ENCODE measurements around the gene PAX1.

Gene PAX1

DNA sequence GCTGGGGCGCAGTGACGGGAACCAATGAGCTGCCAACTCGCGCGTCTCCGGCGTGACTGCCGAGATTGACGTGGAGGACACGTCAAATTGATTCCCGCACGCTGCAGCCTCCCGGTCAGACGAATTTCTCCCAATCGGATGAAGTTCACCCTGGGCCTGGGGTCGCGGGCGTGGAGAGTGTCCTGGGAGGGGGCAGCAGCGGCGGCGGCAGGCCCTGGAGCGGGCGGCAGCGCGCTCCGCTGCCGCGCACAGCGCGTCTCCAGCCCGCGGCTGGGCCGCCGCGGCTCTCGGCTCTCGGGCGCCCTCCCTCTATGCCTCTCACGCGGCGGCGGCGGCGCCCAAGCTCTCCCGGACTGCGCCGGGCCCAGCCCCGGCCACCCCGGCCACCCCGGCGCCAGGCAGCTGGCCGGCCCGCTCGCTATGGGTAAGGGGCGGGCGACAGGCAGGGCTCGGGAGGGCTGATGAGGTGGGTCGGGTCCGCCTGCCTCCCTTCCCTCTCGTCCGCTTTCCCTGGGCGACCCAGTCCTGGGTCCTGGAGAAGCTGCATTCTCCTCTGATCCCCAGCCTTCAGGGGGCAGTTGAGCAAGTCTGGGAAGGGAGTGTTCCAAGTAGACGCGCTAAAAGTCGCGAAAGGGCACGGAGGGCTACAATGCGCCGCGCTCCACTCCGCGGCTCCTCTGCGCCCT, at the start of gene PAX1:
Gene PAX1 (plus strand): TSS at position 90 of the 686 bp plus-strand sequence. CDS start 49 bp downstream, at position 139.
- DNase-seq (ENCODE audit: low read depth in 3 of 3) = no peak

DNA sequence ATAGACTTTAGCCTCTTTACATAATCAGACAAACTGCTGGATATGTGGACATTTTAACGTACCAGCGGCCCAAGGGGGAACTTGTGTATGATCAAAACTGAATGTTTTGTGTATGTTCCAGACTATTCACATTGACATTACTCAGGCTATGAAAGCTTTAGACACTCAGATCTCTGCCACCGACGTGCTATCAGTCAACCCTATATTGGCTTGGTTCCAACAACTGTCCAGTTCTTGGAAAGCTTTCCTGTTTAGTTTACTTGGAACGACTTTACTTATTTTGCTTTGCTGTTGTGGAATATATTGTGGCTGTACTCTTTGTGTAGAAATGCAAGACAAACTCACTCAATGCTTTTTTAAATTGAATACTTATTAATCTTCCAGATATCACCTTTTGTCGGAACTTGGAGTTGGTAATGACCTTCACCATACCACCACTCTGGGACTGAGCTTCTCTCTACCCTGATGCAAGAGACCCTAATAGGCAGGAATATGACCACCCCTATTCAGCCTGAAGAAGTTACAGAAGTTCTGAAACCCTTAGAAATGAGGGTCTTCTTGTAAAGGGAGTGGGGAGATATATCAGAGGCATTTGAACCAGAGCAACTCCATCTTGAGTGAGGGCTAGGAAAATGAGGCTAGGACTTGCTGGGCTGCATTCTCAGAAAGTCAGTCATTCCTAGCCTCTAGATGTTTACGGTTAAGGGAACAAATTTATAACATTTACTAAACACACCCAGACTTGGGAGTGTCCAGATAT, 49.0 kb upstream of the PAX1 start:
- no peak for DNase-seq (ENCODE audit: low read depth in 3 of 3)

GRCh38 chr20:21661488-21662055, 43.9 kb upstream of the PAX1 start:
- DNase-seq (ENCODE audit: low read depth in 3 of 3) = no peak

GRCh38 chr20:21663465-21663864, 42.0 kb upstream of the PAX1 start:
- DNase-seq (ENCODE audit: low read depth in 3 of 3) = no peak

DNA sequence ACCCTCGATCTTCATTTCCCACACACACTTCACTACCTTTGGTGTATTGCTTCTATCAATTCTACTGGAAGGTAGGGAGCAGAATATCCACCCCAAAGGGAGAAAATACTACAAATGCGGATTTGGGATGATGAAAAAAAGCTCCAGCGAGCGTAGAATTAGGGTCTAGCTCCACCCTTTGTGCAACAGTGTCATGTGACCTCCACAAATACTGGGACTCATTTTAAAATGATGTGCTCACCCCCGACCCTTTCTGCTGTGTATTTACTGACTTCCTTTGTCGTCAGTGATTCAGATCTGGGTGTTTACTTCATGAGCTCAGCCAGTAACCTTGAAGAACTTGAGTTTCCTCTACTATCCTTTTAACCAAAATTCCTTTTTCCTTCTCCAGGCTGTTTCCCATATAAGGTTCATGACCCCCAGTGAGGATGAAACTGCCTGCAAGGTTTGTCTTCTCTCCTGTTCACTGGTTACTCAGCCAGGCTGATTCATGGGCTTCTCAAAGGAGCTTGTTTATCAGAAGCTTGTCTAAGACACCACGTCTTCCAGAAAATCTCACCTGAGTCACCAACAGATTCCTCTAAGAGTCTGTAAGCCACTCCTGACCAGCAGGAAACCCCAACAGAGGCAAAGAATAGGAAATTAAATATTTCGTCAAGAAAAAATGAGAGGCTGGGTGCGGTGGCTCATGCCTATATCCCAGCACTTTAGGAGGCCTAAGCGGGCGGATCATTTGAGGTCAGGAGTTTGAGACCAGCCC, 39.6 kb upstream of the PAX1 start:
- no peak for DNase-seq (ENCODE audit: low read depth in 3 of 3)

DNA sequence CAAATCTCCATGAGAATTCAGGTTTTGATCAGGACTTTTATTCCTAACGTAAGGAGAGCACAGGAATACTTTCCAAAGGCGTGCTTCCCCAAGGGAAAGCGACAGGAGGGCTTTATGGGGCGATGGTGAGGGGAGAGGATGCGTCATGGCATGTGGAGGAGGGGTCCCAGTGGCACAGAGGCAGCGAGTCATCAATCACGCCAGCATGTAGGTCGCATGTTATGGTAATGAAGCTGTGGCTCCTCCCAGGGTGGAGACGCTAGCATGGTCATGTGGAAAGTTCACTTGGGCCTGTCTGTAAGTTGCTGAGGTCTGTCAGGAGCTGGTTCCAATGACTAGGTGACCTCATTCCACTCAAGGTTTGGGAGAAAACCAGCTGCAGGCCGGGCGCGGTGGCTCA, 35.3 kb upstream of the PAX1 start:
- DNase-seq (ENCODE audit: low read depth in 3 of 3) = no peak

DNA sequence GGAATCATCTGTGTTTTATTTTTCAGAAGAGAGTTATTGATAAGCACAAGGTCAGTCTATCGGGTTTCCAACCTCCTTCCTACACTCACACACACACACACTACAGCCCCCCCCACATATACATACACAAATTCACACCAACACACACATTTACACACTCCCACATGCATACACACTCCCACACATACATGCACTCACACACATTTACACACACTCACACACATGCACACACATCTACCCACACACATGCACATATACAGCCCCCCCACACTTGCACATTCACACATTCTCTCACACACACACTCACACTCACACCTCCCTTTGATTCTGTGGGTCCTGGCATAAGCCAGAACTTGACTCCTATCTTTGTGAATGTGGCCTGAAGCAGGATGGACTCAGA, 34.5 kb upstream of the PAX1 start:
- DNase-seq (ENCODE audit: low read depth in 3 of 3) = no peak

DNA sequence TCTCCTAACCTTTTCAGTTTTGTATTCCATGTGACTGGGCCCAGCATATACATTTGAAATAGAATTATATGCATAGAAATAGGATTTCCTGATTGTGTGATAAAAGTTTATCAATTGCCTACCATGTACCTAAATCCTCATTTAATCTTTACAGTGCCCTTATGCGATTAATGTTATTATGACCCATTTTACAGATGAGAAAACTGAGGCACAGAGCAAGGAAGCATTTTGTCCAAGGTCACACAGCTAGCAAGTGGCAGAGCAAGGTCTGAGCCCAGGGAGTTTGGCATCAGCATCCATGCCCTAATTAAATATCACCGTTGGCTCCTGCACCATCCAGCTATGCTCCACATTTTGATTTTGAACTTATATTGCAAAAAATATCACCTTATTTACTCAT, 28.2 kb upstream of the PAX1 start:
- DNase-seq (ENCODE audit: low read depth in 3 of 3) = no peak

- DNase-seq (ENCODE audit: low read depth in 3 of 3) = no peak
Observed at GRCh38 chr20:21677781-21678180, 27.7 kb upstream of the PAX1 start.

DNA sequence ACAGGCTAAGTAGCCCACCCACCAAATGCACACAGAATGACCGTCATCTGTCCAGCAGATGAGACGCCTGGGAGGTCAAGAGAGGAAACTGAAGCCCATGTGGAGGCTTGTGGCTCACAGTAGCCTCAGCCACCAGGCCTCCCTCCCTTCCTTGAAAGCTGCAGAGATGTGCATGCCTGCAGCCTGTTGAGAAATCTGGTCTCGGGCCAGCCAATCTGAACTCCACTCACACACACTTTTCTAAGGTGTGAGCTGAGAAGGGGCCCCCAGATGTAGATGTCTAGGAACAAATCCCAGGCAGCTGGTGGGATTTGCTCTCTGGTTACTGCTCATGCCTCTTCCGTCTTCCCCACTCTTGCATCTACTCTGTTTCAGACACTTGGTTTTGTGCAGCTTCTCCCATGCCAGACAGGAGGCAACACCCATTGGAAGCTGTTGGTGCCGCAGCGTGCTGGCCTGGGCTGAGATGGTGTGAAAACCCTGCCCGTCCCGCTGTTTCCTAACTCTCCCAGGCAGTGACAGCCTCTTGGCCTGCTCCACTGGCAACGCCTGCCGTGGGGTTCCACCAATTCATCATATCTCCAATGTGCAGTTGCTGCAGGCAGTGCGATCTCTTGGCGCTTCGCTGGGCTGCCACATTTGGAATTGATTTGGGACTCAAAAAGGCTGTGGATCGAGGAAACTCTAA, 24.1 kb upstream of the PAX1 start:
- DNase-seq (ENCODE audit: low read depth in 3 of 3) = no peak

DNA sequence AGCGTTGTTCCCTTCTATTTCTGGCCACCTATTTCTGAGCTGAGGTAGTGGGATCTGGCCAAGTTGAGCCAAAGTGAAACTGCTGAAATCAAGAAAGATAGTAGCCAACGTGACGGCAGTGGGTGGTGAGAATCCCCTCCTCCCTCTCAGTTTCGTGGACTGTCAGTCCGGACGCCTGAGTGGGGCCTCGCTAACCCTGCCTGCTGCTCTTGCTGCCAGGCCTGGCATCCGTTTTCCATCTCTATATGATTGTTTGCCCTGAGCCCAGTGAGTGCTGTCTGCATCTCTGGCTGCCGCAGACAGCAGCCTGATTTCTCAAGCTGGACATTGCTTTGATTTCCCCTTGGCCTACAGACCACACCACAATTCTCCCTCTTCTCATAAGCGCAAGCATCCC, 23.5 kb upstream of the PAX1 start:
- no peak for DNase-seq (ENCODE audit: low read depth in 3 of 3)

- no peak for DNase-seq (ENCODE audit: low read depth in 3 of 3)
Observed at GRCh38 chr20:21682521-21682954, 22.9 kb upstream of the PAX1 start.

DNA sequence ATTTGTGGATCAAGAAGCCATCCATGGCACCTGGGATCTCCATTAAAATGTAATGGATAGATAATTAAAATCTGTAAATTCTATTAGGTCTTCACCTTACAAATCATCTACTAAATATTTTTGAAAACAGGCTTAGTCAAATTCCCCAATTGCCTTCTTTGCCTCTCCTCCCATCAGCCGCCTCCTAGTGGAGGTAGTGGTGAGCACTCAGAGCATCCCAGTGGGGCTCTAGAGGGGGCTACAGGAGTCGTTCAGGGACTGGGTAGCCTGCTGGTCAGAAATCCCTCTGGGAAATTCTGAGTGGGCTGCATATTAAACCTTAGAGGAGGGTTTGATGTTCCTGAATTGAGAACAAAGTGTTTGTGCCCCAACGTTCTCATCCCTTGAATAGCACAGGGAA, 20.8 kb upstream of the PAX1 start:
- no peak for DNase-seq (ENCODE audit: low read depth in 3 of 3)

DNA sequence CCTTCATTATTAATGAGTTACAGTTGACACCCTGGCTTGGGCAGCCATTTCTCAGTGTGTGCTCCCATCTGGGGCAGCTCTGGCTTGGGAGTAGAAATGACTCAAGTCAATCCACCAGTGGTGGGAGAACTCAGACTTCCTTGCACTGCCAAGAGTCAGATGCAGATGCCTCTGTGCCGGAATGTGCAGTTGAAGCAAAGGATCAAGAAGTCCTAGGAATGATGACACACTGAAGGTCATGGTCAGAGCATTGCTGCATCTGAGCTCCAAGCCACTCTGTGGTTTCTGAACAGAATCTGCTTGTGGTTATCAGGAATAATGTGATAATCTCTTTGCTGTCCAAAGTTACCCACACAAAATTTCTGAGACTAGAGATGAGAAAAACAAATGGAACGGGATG, 19.5 kb upstream of the PAX1 start:
- DNase-seq (ENCODE audit: low read depth in 3 of 3) = no peak

DNA sequence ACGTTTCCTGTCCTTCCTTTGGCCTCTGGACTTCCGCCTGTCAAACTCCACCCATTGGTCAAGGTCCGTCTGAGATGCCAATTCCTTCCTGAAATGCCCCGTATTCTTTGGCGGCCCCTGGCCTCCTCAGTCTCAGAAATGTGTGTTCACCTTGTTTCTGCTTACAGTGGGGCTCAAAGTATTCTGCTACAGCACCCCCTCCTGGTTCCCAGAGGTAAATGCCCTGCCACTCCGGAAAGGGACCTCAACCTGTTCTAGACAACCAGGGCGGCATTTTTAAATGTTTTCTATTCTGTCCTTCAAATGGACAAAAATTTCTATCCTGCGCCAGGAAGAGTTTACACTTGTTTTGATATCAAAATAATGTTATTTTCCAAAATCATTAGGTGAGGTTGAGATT, 12.1 kb upstream of the PAX1 start:
- DNase-seq (ENCODE audit: low read depth in 3 of 3) = no peak

GRCh38 chr20:21698494-21699215, 6.8 kb upstream of the PAX1 start:
- no peak for DNase-seq (ENCODE audit: low read depth in 3 of 3)

GRCh38 chr20:21699216-21699508, 6.3 kb upstream of the PAX1 start:
- DNase-seq (ENCODE audit: low read depth in 3 of 3) = no peak

DNA sequence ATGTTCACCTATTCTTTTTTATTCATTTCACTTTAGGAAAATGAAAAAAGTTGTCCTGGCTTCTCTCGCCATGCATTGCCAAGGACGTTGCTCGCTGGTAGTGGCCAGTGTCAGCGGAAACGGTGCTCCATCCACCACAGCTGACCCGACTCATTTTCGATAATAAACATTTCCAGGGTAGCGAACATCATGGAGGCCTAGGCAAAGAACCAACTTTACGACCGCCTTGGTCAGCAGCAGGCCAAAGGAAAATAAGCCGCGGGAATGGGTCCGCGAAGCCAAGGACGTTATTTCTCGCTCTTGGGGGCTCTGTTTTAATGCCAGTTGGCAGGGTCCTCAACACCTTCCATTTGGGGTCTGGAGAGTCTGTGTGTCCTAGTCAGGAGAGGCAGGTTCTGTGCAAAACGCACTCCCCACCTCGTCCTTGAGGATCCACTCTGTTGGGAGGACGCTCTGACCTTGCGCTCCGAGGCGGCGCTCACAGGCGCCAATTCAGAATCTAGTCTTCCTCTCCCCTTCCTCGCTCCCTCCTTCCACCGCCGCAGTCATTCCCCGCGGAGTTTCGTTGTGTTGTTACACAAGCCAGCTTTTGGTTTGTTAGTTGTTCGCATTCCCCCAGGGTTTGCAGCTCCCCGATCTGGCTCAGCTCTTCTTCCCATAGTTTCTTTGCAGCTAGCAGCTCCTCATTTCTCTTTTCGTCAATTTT, 4.1 kb upstream of the PAX1 start:
- no peak for DNase-seq (ENCODE audit: low read depth in 3 of 3)

- DNase-seq (ENCODE audit: low read depth in 3 of 3) = no peak
Observed at GRCh38 chr20:21702016-21702415, 3.4 kb upstream of the PAX1 start.
